ENCODE measurements around the gene MBNL1. TPM values are rescaled to one million over a fixed set of nuclear protein-coding genes. Genes with fewer than 3 reads are reported as not detected.

MBNL1 gene
- total and polyA plus RNA-seq, 2 of the 4 experiments (the other 2 are of a cell fraction) = 127 to 664 TPM

DNA sequence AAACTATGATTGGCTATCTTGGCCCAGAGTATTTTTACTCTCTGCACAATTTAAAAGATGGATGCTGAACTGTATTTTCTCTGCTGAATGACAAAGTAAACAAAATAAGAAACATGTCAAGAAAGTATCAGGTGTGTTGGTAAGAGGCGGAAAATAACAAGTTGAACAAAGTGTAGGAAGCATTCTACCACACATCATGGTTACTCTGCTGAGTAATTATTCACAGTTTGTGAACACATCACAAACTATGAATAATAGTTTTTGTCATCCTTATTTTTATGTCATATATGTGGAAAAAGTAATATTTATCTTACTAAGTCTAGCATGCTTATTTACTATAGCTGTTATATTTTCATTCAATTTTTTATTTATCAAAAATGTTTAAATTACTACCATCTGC, 229.2 kb downstream of the MBNL1 start:
- Histone ChIP-seq H3K56ac (ENCODE audit: extremely low read depth, insufficient read depth, low read length) (no peak overlapping the region), H2BK120ac (ENCODE audit: low read depth, low read length) (no peak overlapping the region), H3K36me3 (ENCODE audit: control insufficient read depth, insufficient read depth, low read length) (no peaks in the 10 kb centered on the region), H2AFZ (replicated peaks; ENCODE audit: low read length, poor library complexity) (no peak overlapping the region), H3K4me2 (ENCODE audit: low read depth, low read length) (no peak overlapping the region), H4K8ac (ENCODE audit: low read depth in 2 of 2, low read length in 2 of 2) (no peak overlapping the region), H4K91ac (ENCODE audit: insufficient read depth, low read depth, low read length) (no peak overlapping the region), H3K14ac (replicated peaks; ENCODE audit: low read depth, low read length) (no peak overlapping the region), H4K5ac (ENCODE audit: low read depth, low read length) (no peak overlapping the region), H3K18ac (ENCODE audit: low read depth, low read length) (no peak overlapping the region), H3K9ac (ENCODE audit: low read depth, low read length) (no peak overlapping the region), H3K9me1 (ENCODE audit: insufficient read depth, low read length) (no peaks in the 10 kb centered on the region), H2AK5ac (ENCODE audit: low read depth, low read length) (no peak overlapping the region), H3K4me1 (ENCODE audit: control insufficient read depth, insufficient read depth, low read length) (no peaks in the 10 kb centered on the region), H3K9me3 (ENCODE audit: control insufficient read depth, insufficient read depth, low read length) (no peaks in the 10 kb centered on the region), H2AK9ac (replicated peaks; ENCODE audit: low read depth, low read length, poor library complexity) (no peak overlapping the region), H3K27ac (ENCODE audit: insufficient read depth, low read length) (no peak overlapping the region), H3K4me3 (ENCODE audit: insufficient read depth, low read depth, low read length) (no peak overlapping the region), H3K4ac (ENCODE audit: low read depth, low read length) (no peak overlapping the region), H3K27me3 (ENCODE audit: control insufficient read depth, insufficient read depth, low read length) (no peaks in the 10 kb centered on the region), H3K79me1 (ENCODE audit: low read depth in 1 of 2, low read length in 2 of 2) (no peaks in the 10 kb centered on the region), H4K20me1 (ENCODE audit: insufficient read depth, low read length) (no peaks in the 10 kb centered on the region), H2BK20ac (ENCODE audit: low read depth, low read length) (no peak overlapping the region), H2BK5ac (ENCODE audit: low read depth, low read length, poor library complexity, severe bottlenecking) (no peak overlapping the region), H2BK15ac (ENCODE audit: low read depth, low read length) (no peak overlapping the region), H3K23ac (ENCODE audit: low read depth, low read length) (no peak overlapping the region)
- ChIA-PET POLR2A (ENCODE audit: unreplicated experiment) (no interaction called here), CTCF (interaction anchor here (0.9 kb wide), 1 partner anchor 17 kb away, joined by 3 read pairs; no protein-coding TSS in a partner anchor)
- TF ChIP-seq POLR2A (IDR thresholded peaks at IDR 0.05; ENCODE audit: low read depth, low read length) = no peak
- no peak for TF ChIP-seq NFE2L2 (IDR thresholded peaks at IDR 0.05; ENCODE audit: low read depth, low read length)
- no peak for TF ChIP-seq USF2 (IDR thresholded peaks at IDR 0.05; ENCODE audit: low read depth, low read length)
- TF ChIP-seq RCOR1 (IDR thresholded peaks at IDR 0.05; ENCODE audit: insufficient replicate concordance, low read length) = no peak
- no peak for TF ChIP-seq MAZ (IDR thresholded peaks at IDR 0.05; ENCODE audit: borderline replicate concordance, low read depth, low read length)
- TF ChIP-seq SMC3 (IDR thresholded peaks at IDR 0.05; ENCODE audit: low read depth, low read length) = no peak
- no peak for TF ChIP-seq RFX5 (IDR thresholded peaks at IDR 0.05; ENCODE audit: low read depth, low read length)
- no peak for TF ChIP-seq CTCF (conservative IDR thresholded peaks at IDR 0.05; ENCODE audit: low read depth, low read length)
- TF ChIP-seq ELK1 (IDR thresholded peaks at IDR 0.05; ENCODE audit: borderline replicate concordance, low read depth, low read length) = no peak
- no peak for TF ChIP-seq MAFK (IDR thresholded peaks at IDR 0.05; ENCODE audit: low read depth, low read length)
- TF ChIP-seq BHLHE40 (IDR thresholded peaks at IDR 0.05; ENCODE audit: low read depth, low read length) = no peak
- no peak for TF ChIP-seq CEBPB (IDR thresholded peaks at IDR 0.05; ENCODE audit: low read depth, low read length)
- TF ChIP-seq RAD21 (IDR thresholded peaks at IDR 0.05; ENCODE audit: low read length) = no peak
- in situ Hi-C loops (cut with MboI; ENCODE audit: low sequenced_read_pairs) (no loop called here), dilution Hi-C loops (cut with HindIII; ENCODE audit: low sequenced_read_pairs, unreplicated experiment) (no loop called here), intact Hi-C loops (cut with micrococcal nuclease) (no loop called here)
- no CpG with 5 or more reads among the region's 1 CpG for WGBS, 2 experiments (ENCODE audit: extremely low coverage in 2 of 2, insufficient read length in 1 of 2)
- BruUV-seq (replicated peaks) = no TSS peak
- DNase-seq = no peak
- ATAC-seq (ENCODE audit: low read depth) = no peak
